Effector CD4-positive, alpha-beta T cell (primary cell): Measurements from ENCODE around the gene MSLN.
"Not testable (repeated sequence)": the region's sequence is repeated elsewhere in the genome, so short reads cannot be mapped to it uniquely, and the experiment has no call there.

Experiments
- DNase-seq: peaks from one replicate; pipeline ENCODE4 v3.0.0-alpha.2; 2020

The MSLN gene

DNA sequence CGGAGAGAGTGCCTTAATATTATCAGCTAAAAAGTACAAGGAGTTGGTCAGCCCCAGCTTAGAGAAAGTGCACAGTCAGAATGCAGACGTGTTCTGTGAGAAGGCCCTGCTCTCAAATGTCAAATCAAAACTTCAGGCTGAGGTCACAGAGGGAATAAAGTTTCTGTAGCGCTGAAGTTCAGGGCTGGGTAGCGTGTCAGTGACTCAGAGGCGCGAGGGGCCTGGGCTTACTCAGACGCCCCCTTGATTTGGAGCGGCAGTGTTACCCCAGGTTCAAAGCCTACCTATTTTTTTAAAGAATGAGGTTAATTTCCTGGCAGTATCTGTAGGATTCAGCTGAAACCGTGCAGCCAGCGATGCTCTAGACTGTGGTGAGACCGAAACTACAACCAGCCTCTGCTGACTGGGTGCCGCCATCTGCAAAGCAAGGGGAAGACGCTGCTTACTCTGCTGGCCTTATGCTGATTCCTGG, 24.5 kb upstream of the MSLN start:
- no peak for DNase-seq

GRCh38 chr16:736936-737481, 23.5 kb upstream of the MSLN start:
- no peak for DNase-seq

- no peak for DNase-seq
Measured at GRCh38 chr16:739560-740458, 20.7 kb upstream of the MSLN start.

- DNase-seq: no peak
Measured at GRCh38 chr16:740459-740763, 20.1 kb upstream of the MSLN start.

GRCh38 chr16:740764-741505, 19.6 kb upstream of the MSLN start, which contains the start of gene CIAO3:
CIAO3 (minus strand) TSS chr16:740997; CDS start chr16:740985, 12 bp downstream.
- peak; percentile 88 for DNase-seq

GRCh38 chr16:741986-742629, 18.4 kb upstream of the MSLN start:
- no peak for DNase-seq

- DNase-seq: not testable (repeated sequence)
Measured at GRCh38 chr16:742894-743293, 17.6 kb upstream of the MSLN start.

DNA sequence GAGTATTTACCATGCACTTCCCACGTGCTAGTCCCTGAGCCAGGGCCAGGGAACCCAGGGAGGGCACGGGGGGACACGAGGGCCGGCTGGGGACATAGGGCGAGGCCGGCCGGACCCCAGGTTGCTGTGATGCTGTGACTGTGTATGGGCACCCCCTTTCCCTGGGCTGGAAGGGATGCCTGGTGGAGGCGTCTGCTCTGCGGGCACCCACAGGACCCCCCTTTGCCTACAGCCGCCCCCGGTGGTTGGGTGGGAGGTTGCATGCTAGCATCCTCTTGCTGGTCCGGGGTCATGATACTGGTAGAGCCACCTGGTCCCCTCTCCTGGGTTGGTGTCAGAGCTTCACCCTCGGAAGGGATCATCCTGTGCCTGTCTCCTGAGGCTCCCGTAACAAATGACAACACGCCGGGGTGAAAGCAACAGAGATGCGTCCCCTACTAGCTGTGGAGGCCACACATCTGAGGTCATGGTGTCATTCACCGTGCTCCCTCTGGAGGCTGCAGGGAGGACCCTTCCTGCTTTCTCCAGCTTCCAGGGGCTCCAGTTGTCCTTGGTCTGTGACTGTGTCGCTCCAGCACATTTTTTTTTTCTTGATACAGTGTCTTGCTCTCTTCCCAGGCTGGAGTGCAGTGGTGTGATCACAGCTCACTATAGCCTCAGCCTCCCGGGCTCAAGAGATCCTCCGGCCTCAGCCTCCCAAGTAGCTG, 16.6 kb upstream of the MSLN start:
- no peak for DNase-seq

DNA sequence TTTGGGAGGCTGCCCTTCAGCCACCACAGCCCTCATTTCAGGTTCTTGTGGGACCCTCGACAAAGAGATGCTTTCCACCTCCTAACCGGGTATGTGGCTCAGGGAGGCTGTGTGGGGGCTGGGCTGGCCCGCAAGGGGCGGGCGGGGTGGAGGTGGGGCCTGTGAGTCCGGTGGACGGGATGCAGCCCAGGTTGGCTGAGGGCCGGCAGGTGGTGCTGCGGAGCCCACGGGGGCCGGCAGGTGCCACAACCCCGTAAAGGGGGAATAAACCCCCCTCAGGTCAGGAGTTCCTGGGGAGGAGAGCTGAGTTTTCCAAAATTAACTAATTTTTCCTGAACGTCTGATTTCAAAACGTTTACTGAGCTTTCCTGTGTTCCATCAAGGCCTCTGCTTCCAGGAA, 14.8 kb upstream of the MSLN start:
- DNase-seq: no peak

GRCh38 chr16:746637-747036, 13.9 kb upstream of the MSLN start:
- DNase-seq: no peak

DNA sequence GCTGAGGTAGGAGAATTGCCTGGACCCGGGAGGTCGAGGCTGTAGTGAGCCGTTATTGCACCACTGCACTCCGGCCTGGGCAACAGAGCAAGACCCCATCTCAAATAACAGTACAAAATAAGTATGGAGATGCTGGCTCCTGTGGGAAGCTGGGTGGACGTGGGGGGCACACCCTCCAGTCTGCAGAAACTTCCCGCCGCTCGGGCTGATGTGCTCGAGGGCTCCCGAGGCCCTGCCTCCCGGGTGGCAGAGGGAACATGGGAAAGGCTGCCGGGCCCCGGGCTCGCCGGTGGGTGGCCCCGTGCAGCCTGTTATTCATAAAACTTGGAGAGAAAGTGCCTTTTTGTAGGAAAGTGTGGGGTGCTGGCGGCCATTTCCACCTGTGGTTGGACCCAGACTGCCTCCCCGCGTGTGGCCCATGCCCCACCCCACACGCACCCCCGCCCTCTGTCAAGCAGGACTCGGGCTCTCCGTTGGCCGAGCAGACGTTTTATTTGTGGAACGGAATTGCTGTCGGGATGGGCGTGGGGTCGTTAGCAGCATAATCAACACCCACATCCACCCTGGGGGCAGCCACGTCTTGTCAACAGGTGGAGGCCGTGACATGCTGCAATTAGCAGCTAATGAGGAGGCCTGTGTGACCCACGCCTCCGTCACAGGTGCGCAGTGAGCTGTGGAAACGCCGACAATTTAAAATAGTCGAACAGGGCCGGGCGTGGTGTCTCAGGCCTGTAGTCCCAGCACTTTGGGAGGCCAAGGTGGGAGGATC, 12.4 kb upstream of the MSLN start:
- DNase-seq: no peak

DNA sequence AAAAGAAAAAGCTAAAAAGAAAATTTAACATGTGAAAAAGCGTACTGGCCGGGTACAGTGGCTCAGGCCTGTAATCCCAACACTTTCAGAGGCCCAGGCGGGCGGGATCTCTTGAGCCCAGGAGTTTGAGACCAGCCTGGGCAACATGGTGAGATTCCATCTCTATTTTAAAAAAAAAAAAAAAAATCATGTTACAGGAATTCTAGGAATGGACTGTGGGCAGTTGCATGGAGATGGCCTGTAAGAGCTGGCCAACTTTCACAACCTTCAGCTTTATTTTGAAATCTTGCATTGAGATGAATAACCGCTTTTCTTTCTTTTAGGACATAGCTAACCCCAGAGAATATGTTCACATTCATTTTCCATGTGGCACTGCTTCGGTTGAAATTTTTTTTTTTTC, 11.5 kb upstream of the MSLN start:
- no peak for DNase-seq

- DNase-seq: no peak
Measured at GRCh38 chr16:750485-750884, 10.0 kb upstream of the MSLN start.

- DNase-seq: no peak
Measured at GRCh38 chr16:751152-752006, 9.2 kb upstream of the MSLN start.

GRCh38 chr16:752007-752312, 8.6 kb upstream of the MSLN start:
- no peak for DNase-seq

GRCh38 chr16:754121-754607, 6.4 kb upstream of the MSLN start:
- DNase-seq: not testable (repeated sequence)

GRCh38 chr16:754656-755055, 5.9 kb upstream of the MSLN start:
- DNase-seq: no peak

DNA sequence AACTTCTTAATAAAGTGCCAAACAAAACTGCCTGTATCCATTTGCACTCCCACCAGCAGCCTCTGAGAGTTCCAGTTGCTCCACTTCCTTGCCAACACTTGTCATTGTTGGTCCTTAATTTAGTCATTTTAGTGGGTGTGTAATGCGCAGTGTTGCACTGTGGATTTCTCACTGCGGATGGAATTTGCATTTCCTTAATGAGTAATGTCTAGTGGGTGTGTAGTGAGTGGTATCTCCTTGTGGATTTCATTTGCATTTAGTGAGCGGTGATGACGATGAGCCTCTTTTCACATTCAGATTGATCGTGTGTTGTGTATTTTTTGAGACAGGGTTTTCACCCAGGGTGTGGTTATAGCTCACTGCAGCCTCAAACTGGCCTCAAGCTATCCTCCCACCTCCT, 4.1 kb upstream of the MSLN start:
- DNase-seq: no peak

DNA sequence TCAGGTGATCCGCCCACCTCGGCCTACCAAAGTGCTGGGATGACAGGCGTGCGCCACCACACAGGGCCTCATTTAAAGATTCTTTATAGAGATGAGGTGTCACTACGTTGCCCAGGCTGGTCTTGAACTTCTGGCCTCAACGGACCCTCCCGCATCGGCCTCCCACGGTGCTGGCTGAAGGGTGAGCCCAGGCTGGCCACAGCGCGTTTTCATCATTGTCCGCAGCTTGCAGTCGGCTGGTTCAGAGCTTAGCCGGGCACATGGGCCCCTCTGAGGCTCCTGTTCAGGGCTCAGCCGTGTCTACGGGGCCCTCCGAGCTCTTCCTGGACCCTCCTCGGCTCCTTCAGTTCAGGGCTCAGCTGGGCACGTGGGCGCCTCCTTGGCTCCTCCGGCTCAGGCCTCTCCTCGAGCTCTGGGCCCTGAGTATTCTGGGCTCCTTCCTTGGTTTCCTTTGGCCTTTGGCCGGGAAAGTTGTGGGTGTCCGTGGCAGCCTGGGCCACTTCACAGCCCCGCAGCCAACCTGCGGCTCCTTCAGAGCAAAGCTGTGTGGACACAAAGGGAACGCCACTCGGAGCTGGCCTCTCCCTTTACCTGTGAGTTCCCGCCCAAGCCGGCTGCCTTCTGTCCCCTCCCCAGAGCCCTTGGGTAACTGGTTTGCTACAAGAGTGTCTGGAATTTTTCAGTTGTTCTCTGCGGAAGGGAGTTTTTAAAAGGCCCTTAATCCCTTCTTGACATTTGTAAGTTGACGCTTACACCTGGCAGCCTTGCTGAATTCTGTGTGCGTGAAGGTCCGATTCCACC, 1.2 kb upstream of the MSLN start:
- no peak for DNase-seq

DNA sequence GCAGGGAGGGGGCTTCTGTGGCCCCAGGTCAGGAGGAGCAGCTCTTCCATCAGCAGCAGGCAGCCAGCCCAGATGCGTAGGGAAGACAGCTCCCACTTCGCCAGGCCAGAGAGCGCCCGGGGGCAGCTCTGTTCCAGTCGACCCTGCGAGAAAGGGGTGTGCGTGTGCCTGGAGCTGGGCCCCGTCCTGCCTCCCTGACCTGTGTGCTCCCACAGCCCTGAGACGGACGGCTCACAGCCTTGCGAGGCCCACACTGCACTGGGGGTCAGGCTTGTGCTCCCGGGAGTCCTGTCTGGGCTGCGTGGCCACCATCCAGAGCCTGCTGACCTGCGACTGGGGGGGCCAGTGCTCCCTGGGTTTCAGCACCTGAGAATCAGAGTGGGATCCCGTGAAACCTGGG, 469 bp upstream of the MSLN start:
- DNase-seq: no peak
